NCI-H2081 treated with DMSO at 0.1 percent for 48 hours (cell line): ENCODE measurements around the gene NOL6.
"Not testable (repeated sequence)": the region's sequence is repeated elsewhere in the genome, so short reads cannot be mapped to it uniquely, and the experiment has no call there.

Source experiments
- DNase-seq: peaks from one replicate; lab custom pipeline; 2025; lab: John Stamatoyannopoulos, UW

Gene NOL6

DNA sequence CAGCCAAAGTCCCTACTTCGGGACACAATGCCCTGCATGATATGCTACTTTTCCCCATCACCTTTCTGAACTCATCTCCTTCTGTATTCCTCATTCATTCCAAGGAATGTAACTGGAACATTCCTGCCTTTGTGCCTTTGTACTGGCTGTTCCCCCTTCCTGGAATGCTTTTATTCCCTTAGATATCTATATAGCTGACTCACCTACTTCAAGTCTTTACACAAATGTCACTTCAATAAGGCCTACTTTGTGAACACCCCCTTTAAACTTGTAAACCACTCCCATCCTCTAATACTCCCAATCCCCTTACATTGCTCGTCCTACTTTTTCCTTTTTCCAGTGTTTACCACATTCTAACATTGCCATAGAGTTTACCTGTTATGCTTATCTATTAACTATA, 2.4 kb downstream of the NOL6 start:
- no peak for DNase-seq

DNA sequence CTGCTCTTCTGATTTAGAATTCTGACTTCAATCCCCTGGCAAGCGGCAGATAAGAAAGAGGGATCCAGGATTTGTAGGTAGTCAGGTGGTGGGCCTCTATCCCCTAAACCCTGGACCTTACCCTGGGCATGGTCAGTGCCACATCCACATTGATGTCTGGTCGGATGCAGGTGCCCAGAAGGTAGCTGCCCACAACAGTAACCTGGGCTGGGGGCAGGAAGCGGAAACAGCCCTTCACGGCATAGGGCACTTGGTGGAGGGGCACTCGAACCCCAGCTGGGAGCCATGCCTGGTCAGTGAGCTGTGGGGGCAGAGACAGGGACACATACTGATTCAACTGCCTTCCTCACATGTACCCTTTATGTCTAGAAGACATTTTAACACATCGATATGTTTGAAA, 3.8 kb downstream of the NOL6 start:
- DNase-seq = no peak

GRCh38 chr9:33468797-33469621, 4.7 kb downstream of the NOL6 start:
- DNase-seq = no peak

DNA sequence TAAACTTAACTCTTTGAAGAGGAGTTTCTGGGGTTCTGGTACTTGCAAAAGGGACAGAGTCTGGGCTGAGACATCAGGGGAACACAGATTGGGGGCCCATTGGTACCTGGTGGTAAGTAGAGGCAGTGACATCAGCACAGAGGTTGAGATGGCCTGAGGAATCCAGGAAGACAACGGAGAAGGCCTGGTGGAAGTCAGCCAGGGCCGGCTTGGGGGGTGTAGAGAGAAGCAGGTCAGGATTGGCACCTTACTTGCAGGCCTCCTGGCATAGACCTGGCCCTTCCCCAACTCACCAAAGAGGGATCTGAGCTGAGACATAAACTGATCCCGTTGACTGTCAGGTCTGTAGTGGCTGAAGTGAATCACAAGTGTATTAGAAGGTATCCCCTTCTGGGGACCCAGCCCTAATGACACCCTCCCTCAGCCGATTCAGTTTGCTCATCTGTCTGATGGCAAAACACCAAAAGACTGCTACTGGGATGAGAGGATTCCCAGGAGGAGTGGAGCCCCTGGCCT, 5.5 kb downstream of the NOL6 start:
- DNase-seq = no peak

DNA sequence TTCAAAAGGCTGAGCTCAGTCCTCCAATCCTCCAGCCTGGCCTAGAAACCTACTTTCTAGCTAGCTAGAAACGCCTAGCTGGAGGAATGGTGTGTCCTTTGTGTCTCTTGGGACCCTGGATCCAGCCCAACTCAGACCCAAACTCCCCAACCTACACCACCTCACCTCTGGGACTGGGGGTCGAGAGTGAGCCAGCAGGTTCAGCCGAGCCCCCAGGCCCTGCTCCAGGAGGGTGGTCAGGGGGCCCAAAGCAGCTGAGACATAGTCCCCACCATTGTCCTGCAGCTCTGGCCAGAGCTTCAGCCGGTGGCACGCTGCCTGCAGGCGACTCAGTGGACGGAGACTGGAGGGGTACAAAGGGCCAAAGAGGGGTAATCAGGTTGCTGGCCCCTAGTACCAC, 6.2 kb downstream of the NOL6 start:
- DNase-seq = no peak

DNA sequence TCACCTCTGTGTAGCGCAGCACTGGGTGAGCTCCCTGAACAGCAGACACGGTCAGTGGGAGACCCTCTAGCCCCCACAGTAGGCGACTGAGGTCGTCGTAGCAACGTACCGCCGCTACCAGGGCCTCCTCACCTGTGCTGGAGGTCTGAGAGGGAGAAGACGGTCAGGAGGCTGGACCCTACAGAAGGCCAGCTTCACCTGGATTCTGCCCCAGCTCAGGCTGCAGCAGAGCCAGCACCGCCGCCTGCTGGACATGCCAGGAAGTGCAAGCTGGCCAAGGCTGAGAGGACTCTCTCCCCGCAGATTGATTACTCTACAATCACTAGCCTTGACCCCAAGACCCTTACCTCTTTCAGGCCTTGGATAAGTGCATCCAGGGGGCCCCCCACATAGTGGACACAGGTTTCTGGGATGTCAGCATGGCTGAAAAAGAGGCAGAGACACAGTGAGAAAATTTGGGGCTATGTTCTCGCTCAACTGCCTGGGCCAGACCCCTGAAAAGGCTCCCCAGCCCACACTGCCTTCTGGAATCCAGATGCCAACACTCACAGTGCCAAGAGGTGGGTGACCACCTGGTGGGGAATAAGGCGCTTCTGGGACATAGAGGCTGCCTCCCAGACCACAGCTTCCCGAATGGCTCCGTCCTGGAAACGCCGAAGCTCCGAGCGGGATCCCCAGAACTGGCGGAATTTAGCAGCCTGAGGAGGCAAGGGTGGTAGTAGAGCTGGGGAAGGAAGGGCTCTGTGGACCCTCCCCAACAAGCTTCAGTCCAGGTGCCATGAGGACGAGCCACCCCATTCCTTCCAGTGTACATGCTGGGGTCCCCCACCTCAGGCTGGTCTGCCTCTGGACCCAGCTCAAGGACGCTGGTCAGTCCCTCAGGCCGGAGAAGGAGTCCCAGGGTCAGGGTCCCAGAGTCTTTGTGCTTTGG, 6.9 kb downstream of the NOL6 start:
- DNase-seq = no peak

GRCh38 chr9:33465596-33466564, 7.8 kb downstream of the NOL6 start:
- DNase-seq = no peak

DNA sequence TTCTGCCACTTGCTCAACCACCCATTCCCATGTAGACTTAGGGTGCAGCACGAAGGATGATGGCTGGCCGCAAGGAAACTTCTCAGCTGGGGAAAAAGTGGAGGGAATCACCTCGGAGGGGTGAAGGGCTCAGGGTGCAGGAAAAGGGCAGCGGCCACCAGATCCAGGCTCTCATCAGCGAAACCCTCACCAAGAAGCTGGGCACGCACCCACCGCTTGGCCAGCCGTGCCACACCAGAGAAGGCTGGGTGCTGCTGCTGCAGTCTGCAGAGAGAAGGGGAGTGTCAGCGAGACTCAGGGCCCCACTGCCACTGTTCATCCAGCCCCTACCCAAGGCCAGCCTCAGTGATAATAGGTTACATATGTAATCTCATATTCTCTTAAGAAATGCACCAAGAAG, 8.6 kb downstream of the NOL6 start:
- DNase-seq = no peak

DNA sequence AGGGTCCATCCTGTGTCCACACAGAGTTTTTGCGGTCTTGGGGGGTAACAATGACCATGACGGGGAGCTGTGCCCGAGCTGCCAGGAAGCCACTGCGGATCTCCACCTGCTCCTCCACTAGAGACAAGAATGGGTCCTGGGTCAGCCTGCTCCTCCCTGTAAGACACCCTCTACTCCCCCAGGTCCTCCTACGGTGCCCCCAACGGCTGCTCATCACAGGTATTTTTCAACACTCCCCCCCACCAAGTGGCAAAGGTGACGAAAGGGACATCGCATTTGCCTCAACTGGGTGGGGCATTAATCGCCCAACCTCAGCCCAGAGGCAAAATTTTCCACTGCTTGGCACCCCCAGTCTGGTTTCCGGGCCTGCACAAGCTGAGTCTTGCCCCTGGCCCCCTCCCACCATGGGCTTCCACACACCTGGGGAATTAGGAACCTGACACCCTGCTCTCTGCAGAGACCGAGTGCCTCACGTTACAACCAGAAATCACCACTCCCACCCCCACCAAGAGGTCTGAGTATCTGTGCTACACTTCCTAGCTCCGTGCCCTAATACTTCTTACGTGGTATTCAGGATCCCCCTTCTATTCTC, 9.6 kb downstream of the NOL6 start:
- no peak for DNase-seq

DNA sequence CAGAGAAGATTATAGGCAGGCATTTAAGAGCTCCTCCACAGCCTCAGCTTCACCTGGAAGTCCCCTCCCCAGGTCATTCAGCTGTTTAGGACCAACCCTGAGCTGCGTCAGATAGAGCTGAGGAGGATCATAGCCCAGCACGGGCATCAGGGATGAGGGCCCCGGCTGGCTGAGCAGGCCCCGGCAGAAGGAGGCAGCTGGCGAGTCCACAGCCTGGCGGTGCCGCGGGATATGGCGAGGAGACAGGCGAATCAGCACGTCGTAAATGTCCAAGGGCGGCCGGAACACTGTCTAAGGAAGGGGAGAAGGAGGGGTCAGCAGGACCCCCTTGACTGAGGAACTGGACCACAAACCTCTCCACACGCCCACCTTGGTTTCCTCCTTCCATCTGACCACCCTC, 10.6 kb downstream of the NOL6 start:
- DNase-seq = no peak

DNA sequence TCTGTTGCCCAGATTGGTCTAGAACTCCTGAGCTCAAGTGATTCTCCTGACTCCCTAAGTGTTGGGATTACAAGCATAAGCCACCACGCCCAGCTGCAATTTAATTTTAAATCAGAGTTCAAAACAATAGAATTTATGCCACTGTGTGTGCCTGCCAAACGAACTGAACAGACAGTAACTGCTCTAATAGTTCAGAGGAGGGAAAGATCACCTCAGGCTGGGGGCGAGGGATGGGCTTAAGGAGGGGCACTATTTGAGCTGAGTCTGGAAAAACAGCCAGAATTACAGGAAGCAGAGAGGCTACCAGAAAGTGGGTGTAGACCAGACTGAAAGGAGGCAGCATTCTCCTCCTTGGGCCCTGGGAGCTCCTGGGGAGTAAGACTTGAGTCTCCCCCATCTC, 12.2 kb downstream of the NOL6 start:
- DNase-seq = no peak

DNA sequence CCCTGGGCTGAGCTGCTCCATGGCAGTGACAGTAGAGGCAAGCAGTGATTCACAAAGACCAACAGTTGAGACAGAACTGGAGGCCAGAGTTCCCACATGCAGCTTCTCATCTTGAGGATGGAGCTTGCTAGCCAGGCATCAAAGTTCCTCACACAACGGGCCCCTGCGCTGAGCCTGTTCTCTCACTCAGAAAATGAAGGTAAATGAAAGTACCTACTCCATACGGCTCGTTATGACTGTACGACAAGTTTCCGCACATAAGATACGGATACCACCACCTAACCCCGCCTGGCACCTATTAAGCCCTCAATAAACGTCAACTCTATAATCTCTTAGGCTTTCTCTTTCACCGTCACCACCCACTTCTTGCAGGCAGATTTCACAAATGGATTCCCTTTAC, 12.9 kb downstream of the NOL6 start:
- no peak for DNase-seq

DNA sequence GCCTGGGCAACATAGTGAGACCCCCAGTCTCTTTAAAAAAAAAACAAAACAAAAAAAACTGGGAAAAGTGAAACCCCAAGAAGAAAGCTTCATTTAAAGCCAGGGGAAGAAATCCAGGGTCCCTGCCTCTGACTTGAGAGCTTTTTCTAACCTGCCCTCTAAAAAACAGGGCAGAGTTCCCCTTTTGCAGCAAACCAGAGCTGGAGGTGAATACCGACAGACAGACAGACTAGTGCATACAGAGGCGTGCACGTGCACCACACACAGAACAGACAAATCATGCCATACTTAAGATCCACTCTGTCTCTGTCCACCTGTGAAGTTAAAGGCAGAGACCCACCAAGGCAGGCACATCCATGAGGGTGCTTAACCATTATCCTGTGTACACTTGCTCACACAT, 14.6 kb downstream of the NOL6 start:
- DNase-seq = no peak

DNA sequence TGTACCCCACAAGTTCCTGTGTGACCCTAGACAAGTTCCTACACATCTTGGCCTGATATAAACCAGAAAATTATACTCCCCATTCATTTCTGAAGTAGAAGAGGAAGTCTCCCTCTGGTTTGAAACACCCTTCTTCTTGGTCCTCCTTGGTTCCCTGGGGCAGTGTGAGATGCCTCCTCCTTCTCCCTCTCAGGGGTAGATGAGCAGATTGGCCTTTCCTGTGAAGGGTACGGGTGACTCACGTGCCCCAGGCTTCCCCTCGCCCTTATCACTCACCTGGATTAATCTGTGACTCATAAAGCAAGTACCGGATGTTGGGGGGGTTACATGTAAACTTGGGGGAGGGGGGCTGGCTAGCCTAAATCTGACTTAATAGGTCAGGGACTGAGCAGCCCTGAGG, 15.3 kb downstream of the NOL6 start:
- no peak for DNase-seq

DNA sequence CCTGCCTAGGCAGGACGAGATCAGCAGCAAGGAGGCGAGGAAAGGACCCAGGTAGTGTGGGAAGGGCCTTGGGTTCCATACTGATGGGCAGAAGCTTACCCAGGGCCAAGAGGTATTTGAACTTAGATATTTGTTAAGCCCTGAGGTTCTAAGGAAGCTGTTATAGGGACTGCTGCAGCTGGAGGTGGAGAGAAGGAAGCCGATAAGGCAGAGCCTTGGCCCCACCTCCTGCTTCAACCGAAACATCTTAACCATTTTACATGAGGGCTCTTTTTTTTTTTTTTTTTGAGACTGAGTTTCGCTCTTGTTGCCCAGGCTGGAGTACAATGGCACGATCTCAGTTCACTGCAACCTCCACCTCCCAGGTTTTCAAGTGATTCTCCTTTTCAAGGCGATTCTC, 17.8 kb downstream of the NOL6 start:
- no peak for DNase-seq

GRCh38 chr9:33455456-33455855, 18.3 kb downstream of the NOL6 start:
- DNase-seq = not testable (repeated sequence)

- DNase-seq = not testable (repeated sequence)
These were observed 19.1 kb downstream of the NOL6 start for GRCh38 chr9:33454661-33455026.

GRCh38 chr9:33453999-33454660, 19.6 kb downstream of the NOL6 start:
- DNase-seq = no peak

DNA sequence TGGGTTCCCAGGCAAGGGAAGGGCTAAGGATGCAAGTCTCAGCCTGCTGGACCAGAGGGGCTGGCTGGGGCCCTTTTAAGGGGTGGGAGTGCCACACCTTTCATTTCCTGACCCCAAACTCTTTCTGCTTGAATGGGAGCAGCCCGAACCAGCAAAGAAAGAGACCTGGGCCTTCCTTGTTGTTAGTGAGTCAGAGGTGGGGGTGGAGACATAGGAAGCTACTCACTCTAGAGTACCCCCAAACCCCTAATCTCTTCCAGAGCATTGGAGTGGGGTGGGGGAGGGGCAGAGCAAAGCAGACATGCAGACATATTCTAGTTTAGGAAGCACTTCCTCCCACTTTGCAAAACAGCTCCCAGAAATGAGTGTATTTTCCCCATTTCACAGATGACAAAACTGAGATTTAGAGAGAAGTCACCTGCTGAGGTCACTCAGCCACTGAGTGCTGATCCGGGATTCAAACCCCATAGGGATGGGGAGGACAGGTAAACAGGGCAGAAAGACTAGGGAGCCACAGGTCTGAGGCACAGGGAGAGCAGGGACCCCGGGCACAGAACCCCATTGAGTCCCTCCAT, 20.4 kb downstream of the NOL6 start:
- no peak for DNase-seq

DNA sequence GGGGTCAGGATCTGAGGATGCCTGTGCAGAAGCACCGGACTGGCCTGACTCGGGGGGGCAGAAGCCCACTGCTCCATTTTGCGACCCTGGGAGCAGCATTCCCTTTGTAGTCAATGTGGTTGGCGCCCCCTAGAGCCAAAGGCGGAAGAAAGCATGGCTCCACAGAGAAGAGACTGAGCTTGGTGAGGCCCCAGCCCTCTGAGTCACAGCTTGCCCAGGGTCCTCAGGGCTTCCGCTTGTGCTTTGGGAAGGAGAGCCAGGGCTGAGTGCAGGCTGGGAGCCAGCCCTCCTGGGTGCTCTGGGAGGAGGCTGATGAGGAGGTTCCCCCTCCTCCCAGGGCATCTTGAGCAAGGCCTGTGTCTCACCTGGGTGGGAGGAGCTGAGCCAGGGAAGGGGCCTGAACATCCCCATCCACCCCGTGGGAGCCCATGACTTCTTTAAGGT, 20.9 kb downstream of the NOL6 start:
- no peak for DNase-seq
